Neural cell (in vitro differentiated cells): Measurements from ENCODE around the gene GPHB5.

Experiments
- CTCF ChIP-seq: fragments of 450-650 bp; IDR thresholded peaks from 2 replicates; pipeline ENCODE4 v1.5.1; 2014; ENCODE audit warnings: antibody characterized with exemption, mild to moderate bottlenecking, moderate library complexity; ENCODE audit not compliant: poor library complexity, severe bottlenecking
- EP300 ChIP-seq: fragments of 450-650 bp; conservative IDR thresholded peaks from 2 replicates; pipeline ENCODE4 v1.6.1; 2014; ENCODE audit warnings: antibody characterized with exemption, mild to moderate bottlenecking, moderate library complexity; ENCODE audit not compliant: poor library complexity, severe bottlenecking
- EZH2 ChIP-seq: fragments of 200-600, 300-800 bp; shearing (Covaris generic), sonication (generic); IDR thresholded peaks from 2 replicates; pipeline ENCODE4 v1.6.1; 2014; ENCODE audit warnings: antibody characterized with exemption, low read length, borderline replicate concordance, mild to moderate bottlenecking; ENCODE audit not compliant: insufficient read depth, poor library complexity, severe bottlenecking
- MXI1 ChIP-seq: fragments of 450-650 bp; conservative IDR thresholded peaks from 2 replicates; pipeline ENCODE4 v1.6.1; 2014; ENCODE audit warnings: antibody characterized with exemption, mild to moderate bottlenecking; ENCODE audit not compliant: poor library complexity, severe bottlenecking
- POLR2AphosphoS5 ChIP-seq: IDR thresholded peaks from 2 replicates; pipeline ENCODE4 v1.6.1; 2012
- RAD21 ChIP-seq: fragments of 450-650 bp; conservative IDR thresholded peaks from 2 replicates; pipeline ENCODE4 v1.6.1; 2014; ENCODE audit warnings: antibody characterized with exemption, mild to moderate bottlenecking, moderate library complexity
- SMC3 ChIP-seq: fragments of 450-650 bp; conservative IDR thresholded peaks from 2 replicates; pipeline ENCODE4 v1.6.1; 2014; ENCODE audit warnings: antibody characterized with exemption, mild to moderate bottlenecking, moderate library complexity; ENCODE audit not compliant: poor library complexity

GRCh38 chr14:63344336-63344735, 25.6 kb upstream of the GPHB5 start:
- no peak for TF ChIP-seq EZH2
- no peak for TF ChIP-seq CTCF
- TF ChIP-seq POLR2AphosphoS5 = no peak
- no peak for TF ChIP-seq RAD21
- TF ChIP-seq EP300 = no peak
- no peak for TF ChIP-seq MXI1
- TF ChIP-seq SMC3 = no peak
